COLO668 (cell line): ENCODE data around the gene SPATA3.
"Not testable (repeated sequence)": the region's sequence is repeated elsewhere in the genome, so short reads cannot be mapped to it uniquely, and the experiment has no call there.

Source experiments
- DNase-seq: peaks from one replicate; lab custom pipeline; 2025; ENCODE audit not compliant: unreplicated experiment; lab: John Stamatoyannopoulos, UW

The SPATA3 gene

DNA sequence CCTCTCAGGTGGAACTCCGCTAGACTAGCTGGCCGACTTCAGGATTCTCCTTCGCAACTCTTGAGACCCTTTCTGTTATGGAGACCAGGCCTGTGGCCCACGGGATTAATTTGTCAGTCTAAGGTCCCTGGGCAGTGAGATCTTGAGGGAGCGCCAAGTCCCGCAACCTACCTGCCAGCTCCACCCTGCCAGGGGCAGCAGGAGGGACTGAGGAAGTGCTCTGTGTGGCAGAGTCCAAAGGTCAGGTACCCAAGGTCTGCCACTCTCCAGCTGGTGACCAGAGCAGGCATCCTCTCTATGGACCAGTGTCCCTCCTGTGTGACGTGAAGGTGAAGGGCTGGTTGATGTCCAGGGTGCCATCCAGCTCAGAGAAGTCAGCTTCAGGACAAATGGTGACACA, 4.3 kb upstream of the SPATA3 start:
- peak; percentile 7 for DNase-seq

DNA sequence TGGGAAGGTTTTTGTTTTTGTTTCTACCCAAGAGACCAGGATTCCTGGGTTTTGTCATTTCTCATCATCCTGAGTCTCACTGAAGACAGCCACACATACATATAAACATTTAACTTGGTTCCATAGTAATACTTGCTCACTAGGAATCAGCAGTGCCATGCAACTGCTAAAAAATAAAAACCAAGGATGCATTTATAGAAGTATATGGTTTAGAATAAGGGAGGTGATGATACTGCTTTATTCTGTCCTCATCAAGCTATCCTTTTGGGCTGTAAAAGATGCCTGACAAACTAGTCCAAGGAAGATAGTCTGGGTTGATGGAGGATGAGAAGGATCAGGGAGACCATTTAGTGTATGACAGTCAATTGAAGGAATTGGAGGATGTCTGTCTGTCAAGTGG, 740 bp downstream of the SPATA3 start:
- no peak for DNase-seq

DNA sequence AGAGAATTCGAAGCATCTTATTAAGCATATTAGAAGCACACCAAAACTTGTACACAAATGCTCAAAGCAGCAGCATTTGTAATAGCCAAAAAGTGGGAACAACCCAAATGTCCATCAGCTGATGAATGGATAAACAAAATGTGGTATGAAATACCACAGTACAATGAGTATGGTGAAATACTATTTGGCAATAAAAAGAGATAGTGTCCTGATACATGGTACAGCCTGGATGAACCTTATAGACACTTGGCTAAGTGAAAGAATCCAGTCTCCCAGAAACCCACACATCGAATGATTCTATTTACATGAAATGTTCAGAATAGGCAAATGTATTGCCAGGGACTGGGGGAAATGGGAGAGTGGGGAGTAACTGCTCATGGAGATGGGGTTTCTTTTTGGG, 3.0 kb downstream of the SPATA3 start:
- no peak for DNase-seq

DNA sequence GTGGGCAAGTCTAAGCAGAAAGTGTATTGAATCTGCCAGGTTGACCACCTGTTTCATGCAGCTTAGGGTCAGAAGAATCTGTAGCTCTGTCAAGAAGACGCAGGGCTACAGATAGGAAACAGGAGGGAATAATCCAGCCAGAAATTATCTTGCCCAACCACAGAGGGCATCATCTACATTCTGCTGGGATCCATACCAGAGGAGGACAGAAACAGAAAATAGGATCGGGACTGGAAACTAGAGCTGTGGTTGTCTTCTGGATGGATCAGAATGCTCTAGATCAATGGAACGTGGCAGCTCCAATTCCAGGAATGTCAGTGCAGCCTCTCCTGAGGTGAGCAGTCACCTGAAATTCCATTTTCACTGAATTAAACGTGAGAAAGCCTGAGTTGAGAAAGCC, 3.6 kb downstream of the SPATA3 start:
- no peak for DNase-seq

DNA sequence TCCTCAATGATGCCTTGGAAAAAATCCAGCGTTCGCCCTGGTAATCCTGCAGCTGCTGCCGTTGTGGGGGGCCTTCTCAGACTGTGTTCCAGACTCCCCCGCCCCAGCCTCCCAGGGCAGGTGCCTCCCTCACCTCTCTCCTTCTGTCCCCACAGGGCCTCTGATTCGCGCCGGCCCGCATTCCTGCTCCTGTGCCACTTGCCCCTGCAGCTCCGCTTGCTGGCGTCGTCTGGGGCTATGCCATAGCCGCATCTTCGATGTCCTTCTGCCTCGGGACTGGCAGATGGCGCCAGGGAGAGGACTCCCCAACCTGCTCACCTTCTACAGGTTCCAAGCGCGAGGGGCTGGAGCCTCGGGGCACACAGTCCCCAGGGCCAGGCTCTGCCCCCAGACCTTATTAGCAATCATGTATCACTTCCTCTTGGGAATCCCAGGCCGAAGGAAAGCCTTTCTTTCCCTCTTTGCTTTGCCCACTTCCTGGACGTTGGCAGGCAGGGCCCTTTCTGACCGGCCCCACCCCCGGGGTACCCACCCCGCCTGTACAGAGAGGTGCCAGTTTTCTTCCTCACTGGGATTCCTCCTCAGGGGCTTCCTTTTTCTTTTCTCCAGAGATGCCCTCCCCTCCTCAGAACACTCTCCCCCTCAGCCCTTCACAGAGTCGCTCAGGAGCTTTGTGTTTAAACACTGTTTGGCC, 4.4 kb downstream of the SPATA3 start:
- DNase-seq, result peak; percentile 33

DNA sequence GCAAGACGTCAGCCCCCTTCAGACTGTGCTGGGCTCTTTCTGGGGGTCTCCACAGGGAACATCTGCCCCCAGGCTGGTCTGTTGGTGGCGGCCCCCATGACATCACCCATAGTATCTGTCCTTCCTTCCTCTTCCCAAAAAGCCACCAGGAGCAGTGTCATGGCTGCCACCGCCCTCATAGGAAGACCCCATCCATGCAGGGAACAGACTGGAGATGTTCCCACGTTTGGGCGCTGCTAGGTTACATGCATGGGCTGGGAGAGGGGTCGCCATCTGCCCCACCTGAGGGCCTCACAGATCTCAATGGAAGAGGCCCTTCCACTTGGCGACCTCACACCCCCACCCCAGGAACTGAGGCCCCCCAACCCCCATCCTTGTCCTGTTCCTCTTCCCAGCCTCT, 5.1 kb downstream of the SPATA3 start:
- DNase-seq, result no peak

DNA sequence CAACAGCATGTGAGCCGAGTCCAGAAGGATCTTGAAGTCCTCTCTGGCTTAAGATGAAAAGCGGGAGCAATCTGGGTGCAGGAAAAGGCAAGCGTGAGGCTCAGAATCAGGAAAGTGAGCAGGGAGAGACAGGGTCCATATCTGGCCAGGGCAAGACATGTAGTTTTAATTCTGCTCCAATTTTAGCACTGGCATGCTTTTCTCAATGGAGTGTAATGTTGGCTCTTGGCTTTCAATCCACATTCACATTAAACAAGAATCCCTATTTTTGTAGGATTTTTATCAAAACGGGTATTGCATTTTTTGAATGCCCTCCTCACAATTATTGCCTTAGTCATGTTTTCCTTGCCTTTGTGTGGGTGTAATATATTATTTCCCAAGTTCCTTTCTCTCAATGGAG, 6.0 kb downstream of the SPATA3 start:
- no peak for DNase-seq

DNA sequence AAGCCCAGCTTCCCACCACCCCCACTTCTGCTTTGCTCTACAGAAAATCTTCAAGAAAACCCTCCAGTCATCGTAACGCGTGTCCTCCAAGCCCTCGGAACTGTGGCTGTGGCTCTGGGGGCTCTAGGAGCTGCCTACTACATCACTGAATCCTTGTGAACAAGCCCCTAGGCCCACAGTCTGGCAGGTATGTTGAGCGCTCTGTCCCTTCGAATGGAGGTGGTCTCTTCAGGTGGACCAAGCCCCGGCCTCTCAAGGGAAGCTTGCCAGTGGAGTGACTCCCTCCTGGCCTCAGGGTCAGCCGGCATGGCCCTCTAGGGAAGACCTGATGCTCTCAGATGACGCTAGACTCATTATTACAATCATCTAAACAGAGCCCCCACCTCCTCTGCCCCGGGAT, 6.7 kb downstream of the SPATA3 start:
- no peak for DNase-seq

DNA sequence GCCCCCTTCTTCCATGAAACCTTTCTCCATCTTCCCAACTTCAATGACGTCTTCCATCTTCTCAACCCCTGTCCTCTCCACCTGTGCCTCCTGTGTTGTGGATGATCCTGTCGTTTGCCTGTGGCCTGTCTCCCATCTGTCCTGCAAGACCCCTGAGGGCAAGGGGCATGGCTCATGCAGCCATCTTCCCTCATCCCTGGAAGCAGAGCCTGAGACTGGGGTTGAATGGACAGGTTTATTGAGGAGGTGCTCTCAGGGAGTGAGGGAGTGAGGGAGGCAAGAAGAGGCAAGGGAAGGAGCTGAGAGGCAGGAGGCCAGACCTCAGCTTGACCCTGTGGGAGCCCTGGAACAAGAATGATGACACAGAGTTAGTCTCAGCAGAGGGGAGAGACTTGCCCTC, 7.3 kb downstream of the SPATA3 start:
- no peak for DNase-seq

DNA sequence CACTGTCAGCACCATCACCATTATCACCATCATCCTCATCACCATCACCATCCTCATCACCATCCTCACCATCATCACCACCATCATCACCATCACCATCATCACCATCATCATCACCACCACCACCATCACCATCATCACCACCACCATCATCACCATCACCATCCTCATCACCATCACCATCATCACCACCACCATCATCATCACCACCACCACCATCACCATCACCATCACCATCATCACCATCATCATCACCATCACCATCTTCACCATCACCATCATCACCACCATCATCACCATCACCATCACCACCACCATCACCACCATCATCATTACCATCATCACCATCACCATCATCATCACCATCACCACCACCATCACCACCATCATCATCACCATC, 9.0 kb downstream of the SPATA3 start:
- DNase-seq, result not testable (repeated sequence)

DNA sequence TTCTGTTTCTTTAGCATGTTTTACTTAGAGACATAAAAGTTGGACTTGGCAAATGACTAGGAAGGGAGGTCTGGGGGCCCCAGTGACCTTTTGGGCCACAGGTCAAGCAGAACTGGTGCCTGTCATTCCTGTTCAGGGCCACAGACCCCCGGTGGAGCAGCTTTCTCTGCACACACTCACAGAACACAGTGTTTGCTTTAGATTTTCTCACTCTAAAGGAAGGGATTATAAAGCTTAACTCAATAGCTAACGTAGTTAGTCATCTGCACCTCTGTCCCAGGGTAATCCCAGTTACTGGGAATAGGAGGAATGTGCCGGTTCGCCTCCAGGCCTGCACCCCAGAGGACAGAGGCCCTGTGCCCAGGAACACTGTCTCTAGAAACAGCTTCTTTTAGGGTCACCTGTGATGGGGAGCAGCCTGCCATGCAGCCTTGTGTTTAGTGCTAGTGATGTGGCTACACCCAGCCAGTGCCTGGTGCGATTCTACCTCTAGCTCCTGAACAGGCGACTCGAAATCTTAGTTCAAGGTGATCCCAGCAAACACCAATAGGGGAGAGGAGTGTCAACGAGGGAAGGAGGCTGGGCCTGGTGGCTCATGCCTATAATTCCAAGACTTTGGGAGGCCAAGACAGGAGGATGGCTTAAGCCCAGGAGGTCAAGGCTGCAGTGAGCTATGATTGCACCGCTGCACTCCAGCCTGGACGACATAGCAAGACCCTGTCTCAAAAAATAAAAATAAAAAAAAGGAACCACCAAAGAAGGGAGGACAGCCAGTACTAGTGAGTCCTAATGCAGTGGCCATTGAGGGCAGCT, 11.6 kb downstream of the SPATA3 start:
- no peak for DNase-seq

DNA sequence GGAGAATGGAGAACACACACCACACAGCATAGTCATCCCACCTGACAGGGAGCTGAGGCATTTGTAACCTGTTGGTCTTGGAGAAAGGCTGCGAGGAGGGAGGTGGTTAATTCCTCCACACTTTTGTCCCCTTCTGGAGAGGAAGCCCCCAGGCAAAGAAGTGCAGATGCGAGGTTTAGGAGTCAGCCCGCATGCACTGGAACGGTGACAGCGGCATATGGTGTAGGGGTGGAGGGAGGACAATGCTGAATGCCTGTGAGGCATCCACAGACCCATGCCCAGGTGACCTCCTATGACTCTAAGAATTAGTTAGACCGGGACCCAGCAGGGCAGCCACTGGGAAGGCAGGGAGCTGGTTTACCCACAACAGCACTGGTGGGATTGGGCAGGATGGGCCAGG, 12.2 kb downstream of the SPATA3 start:
- no peak for DNase-seq

DNA sequence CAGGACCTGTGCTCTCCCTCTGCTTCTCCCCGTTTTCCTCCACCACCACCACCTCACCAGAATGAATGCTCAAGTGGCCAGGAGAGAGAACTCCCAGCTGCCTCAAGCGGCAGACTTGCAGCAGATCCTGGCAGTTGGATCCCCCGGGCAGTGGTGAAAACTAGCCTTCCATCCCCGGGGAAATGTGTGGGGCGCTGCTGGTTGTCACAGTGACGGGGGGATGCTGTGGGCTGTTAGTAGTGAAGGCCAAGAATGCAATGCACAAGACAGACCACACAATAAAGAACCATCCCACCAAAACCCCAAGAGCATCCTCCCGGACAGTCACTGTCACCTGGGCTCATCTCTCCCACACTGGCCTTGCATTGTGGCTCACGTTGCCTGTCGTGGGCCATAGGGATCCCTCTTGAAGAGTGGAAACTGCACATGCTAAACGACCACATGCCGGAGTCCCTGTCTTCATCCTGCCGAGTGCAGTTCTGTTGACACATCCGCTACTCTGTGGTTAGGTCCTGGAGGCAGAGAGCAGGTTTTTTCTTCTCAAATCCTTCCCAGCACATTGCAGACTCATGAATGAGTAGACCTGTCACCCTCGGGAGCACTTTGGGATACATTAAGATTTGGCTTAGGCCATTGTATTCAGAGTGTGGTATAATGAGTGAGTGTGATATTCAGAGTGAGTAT, 13.5 kb downstream of the SPATA3 start:
- no peak for DNase-seq

DNA sequence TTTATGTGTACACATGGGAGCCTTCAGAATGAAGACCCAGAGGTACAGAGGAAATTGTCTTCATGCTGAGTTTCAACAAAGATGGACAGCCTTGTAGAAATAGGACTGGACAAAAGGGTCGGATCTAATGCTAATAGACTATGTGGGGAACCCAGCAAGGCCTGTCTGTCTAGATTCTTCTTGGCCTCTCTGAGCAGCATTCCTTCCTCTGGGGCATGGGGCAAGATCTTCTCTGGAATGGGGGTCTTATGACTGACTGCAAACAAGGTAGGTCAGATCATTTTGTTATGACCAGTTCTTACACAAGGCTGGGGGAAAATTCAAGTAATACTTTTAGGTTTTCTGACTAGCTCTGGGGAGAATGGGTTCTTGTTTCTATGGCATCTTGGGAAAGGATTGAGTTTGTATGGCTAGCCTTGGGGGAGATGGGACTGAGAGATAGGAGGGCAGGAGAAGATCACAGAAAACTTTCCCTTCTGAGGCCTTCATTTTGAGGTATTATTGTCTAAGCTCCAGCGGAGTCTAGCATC, 14.3 kb downstream of the SPATA3 start:
- DNase-seq, result no peak

DNA sequence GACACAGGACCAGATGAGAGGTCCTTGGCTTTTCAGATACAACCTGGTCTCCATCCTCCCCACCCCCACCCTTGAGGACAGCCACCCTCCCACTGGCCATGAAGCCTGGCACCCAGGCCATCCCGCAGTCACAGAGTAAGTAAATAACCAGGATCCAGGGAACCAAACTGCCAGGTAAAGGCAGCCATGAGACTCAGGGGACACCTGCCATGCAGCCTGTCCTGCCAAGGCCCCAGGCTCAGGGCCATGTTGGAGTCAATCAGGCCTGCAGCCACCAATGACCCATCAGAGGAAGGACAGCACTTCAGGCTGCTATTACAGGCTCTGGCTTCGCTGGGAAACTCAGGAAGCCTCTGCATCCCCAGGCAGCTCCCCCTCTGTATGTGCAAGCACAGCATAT, 15.6 kb downstream of the SPATA3 start:
- DNase-seq, result no peak

DNA sequence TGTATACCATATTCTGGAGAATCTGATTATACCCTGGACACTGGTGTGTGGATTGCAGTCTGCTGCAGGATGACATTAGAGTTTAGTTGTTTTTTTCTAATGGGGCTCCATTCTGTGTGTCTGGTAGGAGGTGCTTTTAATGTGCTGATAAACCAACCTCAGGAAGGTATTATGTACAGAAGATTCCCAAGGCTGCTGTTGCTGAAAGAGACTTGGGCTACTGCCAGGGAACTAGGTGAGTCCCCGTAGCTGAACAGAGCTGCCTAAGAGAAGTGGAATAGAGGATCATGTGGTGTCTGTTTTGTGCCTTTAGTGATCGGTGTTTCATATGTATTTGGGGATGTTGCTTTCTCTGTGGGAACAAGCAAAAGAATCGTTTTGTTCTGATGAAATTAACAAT, 16.5 kb downstream of the SPATA3 start:
- DNase-seq, result no peak

DNA sequence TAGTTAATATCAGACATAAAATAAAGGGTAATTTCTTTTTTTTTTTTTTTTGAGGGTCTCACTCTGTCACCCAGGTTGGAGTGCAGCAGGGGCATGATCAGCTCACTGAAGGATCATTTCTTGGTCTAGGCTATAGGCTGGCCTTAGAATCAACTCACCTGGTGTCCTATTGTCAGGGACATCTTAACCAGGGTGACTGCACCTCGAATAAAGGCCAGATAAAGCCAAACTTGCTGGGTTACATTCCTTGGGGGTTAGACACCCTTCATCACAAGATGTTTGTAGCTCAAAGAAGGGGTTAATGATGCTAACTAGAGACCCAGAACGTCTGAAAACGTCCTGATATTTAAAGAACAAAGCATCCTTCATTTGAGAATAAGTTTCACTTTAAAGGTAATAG, 17.9 kb downstream of the SPATA3 start:
- DNase-seq, result no peak

DNA sequence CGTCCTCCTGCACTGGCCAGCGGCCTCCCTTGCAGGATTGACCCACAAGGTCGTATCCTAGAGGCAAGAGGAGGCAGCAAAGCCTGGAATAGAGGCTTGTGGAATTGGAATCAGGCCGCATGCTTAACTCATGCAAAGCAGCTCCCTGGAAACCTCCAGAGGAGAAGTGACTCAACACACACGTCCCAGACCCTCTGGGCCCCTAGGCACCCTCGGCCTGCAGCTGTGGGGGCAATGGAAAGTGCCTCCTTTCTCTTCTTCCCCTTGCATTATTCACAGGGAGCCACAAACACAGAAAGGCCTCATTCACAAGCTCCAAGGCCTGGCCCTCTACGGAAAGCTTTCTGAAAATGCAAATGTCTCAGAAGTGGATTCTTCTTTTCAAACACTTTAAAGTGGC, 19.6 kb downstream of the SPATA3 start:
- no peak for DNase-seq

DNA sequence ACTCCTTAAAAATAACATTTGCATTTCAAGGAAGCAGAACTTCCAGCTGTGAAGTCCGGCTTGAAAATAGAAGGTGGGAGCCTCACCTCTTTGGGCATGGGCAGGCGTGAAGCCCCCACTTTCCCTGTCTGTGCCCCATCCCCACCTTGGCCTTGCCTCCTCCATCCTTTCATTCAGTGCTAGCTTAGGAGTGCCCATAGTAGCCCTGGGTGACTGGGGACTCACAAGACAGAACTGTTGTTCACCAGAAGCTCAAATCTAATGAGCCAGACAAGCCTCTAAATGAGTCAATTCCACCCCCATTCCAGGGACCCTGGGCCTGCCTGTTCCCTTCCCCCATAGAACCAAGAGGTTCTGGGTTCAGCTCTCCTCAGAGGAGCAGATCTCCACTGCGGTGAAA, 20.0 kb downstream of the SPATA3 start:
- no peak for DNase-seq

DNA sequence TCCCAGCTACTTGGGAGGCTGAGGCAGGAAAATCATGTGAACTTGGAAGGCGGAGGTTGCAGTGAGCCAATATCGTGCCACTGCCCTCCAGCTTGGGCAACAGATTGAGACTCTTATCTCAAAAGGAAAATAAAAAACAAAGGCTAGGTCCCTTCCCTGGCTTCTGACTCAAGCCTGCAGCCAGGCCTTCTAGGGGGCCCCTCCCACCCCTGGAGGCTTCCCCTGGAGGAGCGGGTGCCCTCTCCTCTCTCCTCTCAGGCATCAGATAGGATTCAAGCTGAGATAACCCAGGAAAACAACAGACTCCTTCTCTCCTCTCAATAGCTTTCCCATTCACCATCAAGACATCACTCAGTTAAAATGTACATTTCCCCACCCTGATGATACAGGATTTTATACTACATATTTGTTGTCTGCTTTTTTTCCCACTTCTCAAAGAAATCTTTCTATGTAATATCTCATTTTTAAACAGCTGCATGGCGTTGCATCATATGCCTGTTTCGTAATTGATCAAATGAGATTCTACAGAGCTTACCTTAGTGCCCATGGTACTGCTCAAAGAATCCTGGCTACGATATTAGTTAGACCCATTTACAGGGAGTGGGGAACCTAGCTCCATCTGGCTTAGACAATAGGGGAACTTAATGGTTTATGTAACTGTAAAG, 20.8 kb downstream of the SPATA3 start:
- no peak for DNase-seq

DNA sequence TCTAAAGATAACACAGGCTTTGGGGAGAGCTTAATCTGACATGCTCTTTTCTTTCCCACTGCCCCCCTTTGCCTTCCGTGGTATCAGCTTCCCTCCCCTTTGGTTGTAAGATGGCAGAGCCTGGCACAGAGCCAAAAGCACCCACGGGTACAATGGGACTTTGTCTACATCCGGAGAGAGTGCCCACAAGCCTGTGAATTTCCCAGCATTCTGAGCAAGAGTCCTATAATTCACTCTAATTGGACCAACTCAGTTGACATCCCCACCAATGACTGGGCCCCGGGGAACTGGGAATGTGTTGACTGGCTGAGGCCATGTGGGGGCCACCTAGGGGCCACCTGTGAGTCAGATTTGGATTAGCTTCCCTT, 21.3 kb downstream of the SPATA3 start:
- peak; percentile 47 for DNase-seq
